DMS114 treated with DMSO at 0.1 percent for 48 hours (cell line): ENCODE measurements around the gene SELENOO.

Experiments
- DNase-seq: peaks from one replicate; lab custom pipeline; 2025; ENCODE audit not compliant: unreplicated experiment; lab: John Stamatoyannopoulos, UW

SELENOO gene

DNA sequence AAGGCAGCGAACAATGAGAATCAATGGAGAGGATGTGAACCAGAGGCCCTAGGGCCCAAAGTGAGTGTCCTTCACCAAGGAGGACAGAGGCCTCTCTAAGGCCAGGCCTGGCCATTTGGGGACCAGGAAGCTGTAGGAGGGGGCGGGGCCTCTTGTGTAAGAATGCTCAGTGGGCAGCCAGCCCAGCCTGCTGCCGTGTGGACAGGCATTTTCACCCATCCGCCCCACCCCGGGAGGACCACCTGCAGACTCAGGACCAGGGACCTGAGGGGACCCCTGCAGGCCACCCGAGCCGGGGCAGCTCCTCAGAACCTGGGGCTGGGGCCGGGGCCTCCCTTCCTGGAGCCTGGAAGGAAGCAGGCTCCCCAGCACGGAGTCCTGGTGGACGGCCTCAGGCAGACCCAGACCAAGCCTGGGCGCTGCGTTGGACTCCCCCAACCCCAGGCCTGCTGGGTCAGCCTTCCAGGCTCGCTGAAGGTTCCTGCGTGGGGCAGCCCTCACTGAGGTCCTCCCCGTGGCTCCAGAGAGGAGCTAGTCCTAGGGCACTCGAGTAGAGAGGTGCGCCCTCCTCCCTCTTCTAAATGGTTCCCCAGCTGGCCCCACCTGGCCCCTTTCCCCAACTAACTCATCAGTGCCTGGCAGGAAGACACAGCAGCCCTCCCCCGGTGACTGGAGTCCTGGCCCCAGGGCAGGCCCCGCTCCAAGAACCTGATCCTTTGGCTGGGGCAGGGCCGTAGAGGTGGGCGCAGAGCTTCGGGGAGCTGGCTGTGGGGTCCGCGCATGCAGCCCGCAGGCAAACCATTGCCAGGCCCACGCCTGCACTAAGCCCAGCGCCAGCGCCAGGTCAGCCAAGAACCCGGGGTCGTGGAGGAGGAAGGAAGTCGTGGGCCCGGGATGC lies 16.6 kb upstream of the SELENOO start:
- DNase-seq = no peak

DNA sequence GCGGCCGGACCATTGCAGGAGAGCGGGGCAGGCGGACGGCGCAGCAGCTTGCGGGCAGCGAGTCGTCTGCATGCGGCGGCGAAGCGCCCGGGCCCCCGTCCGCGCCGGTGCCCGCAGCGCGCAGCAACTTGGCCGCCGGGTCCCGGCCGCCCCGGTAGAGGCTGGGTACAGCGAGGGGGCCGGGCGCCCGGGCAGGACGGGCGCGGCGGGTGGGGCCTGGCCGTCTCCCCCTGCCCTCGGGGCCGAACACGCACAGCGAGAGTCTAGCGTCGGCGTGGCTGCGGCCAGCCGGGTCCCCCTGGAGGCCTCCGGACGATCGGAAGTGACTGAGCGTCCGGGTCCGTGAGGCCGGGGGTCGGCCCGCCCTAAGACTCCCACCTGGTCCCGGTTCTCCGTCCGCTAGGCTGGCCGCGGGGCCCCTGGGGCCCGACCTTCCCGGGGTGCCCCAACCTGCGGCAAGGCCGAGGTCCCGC lies 15.9 kb upstream of the SELENOO start:
- no peak for DNase-seq

DNA sequence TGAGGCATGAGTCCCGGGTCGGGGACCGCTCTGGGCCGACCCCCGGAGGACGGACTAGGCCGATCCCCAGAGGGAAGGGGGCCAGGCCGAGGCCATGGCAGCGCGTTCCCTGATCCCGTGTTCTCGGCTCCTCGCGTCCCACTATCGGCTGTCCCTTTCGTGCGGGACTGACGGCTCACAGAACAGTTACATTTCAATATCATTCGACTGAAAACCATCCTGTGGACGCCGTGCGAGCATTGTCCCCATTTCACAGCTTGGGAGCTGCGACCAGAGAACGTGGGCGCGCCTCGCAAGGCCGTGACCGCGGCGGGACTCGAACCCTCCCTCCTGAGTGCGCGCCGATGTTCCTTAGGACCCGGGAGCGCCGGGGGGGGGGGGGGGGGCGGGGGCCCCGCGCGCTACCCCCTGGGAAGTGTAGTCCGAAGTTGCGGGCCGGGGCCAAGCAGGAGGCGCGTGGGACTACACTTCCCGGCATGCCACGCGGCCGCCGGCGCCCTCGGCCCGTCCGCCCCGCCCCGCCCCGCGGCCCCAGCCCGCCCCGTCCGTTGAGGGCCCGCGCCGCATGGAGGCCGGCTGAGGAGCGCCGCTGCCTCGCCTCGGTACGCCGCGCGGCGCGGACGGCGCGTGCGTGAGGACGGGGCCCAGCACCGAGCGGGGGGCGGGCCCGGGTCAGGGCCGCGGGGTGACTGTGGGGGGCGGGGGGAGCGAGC lies 15.3 kb upstream of the SELENOO start, which contains the start of gene TRABD:
TRABD (plus strand) TSS at position 539 of the 713 bp plus-strand sequence. CDS start 7,148 bp downstream, outside the sequence.
- DNase-seq = peak; percentile 44

DNA sequence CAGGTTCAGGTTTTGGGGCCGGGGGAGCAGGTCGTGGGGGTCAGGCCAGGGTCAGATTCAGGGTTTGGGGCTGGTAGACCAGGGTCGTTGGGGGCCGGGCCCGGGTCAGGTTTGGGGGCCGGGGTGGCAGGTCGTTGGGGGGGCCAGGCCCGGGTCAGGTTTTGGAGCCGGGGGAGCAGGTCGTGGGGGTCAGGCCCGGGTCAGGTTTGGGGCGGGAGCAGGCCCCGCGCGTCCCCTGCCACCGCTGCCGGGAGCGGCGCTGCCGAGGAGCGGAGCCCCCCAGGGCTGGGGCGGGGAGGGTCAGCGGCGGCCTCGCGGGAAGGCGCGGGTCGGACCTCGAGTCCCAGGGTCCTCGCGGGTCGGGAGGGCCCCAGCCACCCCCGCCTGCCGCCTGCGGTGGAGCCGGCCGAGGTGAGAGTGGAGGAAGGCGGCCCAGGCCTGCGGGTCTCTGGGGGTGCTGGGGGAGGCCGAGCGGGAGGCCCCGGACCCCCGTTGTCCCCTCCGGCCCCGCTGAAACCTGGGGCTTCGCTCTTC lies 14.6 kb upstream of the SELENOO start:
- no peak for DNase-seq

DNA sequence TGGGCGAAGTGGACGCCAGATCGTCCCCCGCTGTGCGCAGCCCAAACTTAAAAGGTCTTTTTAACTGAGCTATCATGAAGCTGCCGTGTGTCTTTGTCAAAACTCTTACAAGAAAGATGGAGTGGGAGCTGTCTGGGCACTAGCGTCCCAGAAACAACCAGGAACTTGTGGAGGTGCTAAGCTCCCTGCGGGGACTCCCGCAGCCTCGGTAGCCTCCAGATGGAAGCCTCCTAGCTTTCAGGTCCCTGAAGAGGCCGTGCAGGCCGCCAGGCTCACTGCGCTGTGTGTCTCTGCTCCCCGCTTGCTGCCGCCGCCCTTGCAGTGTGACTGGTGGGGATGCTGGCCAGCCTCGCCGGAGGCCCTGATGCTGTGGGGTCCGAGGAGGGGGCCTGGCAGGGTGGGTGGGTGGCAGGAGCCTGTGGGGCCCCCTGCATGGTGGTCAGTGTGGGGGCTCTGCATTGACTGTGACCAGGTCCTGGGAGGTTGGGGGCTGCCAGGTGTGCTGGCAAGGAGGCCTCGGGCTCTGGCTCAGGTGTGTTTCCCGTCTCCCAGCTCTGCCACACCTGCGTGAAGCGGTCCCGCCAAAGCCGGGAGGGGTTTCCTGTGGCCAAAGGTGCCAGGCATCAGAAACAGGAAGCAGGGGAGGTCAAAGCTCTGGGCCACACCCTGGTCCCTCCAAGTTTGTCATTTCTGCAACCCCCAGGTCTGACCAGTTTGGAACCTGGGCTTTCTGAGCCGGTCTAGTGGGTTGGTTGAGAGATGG lies 13.9 kb upstream of the SELENOO start:
- DNase-seq = no peak

DNA sequence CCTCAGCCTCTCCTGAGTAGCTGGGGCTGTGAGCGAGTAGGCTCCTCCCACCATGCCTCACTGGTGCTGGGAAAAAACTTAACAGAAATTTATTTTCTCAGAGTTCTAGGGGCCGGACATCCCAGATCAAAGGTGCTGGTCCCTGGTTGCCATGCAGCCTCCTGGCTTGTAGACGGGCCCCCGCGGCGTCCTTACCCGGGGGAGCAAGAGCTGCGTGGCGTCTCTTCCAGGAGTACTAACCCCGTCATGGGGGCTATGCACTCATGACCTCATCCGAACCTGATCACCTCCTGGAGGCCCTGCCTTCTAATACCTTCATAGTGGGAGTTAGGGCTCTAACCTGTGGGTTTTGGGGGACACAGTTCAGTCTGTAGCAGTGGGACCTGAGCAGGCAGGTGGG lies 12.5 kb upstream of the SELENOO start:
- no peak for DNase-seq

DNA sequence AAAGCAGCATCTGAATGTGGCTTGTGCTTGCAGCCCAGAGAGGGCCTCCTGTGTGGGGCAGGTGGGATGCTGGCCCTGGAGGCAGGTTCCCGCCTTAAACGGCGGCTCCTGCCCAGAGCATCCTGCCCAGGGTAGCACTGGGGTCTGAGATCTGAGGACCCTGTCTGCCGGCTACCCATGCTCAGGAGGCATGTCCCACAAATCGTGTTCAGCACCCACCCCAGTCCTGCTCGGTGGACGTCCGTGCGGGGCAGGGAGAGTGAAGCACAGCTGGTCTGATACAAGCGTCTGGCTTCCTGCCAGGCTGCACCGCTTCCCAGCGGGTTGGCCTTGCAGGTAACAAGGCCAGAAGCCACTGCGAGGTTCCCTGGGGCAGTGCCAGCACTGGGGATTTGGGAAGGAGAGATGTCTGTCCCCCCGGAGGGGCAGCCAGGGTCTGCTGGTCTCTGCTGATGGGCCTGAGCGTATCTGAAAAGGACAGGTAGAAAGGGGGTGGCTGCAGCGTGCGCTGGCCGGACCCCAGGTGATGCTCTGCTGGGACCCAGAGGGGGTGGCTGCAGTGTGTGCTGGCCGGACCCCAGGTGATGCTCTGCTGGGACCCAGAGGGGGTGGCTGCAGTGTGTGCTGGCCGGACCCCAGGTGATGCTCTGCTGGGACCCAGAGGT lies 11.5 kb upstream of the SELENOO start:
- no peak for DNase-seq

DNA sequence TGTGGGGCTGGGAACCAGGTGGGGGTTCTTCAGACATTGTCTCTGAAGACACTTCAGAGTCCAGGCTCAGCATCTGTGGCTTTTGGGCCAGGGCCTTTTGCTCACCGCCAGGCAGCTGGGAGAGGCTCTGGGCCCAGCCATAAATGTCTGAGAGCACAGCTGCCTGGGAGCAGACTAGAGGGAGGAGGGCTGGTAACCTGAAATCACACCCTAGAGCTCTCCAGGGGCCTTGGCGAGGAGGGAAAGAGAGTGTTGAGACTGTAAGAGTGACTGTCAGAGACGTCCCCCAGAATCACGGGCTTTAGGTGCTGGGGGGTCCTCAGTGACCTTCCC lies 11.0 kb upstream of the SELENOO start:
- no peak for DNase-seq

DNA sequence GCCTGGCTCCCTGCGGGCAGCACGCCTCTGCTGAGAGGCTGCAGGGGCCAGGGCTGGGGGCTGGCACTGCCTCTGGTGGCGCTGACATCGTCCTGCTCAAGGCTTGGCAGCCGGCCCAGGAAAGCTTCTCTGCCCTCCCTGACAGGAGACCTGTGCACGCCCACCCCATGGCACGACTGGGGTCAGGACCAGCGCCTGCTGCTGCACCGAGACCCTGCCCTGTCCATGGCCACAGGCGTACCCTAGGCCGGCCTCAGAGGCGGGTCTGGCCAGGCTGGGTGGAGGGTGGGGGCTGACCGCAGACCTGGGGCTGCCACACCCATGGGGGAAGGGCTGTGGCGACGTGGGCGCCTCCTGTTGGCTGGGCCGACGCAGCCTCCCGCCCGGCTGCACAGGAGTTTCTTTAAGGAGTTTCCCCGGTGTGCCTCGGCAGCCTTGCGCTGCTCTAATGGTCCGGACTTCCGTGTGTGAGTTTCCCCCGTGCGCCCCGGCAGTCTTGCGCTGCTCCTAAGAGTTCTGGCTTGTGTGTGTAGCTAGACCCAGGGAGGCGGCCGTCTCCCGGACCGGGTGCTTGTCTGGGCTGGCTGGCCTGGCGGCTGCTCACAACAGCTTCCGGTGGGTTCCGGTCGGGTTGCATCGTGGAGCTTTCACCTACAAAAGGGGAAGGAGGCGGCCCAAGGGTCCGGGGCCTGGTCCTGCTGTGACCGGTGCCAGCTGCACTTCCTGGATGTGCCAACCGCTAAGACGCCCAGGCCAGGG lies 10.4 kb upstream of the SELENOO start:
- DNase-seq = no peak

DNA sequence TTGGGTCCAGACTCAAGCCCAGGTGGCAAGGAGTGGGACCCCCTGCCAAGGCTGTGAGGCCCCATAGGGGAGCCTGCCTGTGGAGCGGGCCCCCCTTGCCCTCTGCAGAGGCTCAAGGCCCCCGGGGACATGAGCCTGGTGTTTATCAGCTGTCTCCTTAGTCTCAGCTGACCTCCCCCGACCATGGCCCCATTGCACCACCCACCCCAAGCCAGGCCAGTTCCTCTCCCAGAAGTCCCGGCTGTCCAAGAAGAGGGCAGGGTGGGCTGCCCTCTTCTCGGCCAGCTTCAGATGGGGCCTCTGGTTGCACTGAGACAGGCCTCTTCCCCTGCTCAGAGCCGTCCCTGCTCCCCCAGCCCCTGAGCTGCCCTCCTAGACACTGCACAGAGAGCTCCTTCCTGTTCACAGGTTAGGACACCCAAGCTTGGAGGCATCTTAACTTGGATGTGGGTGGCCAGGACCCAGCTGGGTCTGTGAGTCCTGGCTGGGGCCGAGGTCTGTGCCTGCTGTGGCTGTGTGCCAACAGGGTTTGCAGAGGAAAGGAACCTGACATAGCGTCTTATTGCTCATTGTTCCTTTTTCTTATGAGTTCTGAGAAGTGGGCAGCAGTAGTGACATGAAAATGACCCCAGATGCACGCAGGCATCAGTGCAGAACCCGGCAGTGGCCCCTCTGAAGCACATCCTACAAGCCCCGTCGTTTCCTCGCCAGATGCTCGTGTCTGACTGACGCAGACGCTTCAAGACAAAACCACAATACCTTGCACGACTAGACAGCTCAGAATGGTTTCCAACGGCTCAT lies 9.7 kb upstream of the SELENOO start:
- no peak for DNase-seq

DNA sequence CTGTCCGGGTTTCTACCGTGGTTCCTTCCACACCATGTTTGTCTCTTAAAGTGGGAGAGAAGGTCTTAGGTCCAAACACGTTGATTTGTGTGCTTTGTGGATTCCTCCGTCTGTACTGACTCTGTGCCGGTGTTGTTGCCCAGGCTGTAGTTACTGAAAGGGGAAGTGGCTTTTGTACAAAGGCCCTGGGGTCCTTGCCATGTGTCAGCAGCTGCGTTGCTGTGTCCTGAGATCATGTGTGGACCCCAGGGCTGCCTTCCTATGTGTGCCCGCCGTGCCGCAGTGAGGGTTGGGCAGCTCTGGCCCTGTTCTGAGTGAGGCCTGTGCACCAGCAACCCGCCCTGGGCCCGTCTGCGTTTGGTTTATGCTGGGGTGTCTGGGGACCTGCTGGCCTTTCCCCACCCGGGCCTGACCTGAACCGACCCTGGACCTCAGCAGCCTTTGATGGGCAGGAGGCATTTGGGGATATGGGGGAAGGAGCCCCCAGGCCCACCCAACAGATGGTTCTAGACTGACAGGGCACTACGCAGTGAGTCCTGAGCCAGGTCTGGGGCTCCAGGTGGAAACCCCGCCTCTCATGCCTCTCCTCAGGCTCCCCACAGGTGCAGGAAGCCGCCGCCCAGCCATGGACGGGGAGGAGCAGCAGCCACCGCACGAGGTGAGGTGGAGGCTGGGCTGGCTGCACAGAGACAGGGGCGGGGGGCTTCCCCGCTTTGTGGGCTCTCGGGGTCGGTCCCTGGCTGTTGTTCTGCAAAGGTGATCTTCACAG lies 8.2 kb upstream of the SELENOO start:
- DNase-seq = no peak

DNA sequence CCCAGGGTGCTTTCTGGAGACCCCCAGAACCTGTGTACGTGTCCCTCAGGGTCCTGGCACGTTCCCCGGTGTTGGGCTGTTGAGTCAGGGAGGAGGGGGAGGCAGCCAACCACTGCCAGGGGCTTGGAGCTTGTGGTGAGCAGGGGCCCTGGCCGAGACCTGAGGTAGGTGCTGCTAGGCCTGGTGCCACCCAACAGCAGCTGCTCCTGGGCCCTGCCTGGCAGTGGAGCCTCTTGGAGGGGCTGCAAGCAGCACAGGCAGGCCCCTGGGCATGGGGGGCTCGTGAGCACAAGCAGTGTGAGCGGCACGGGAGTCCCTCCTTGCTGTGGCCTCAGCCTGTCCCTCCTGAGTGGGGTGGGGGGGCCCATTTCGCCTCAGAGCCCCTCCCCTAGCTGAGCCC lies 7.2 kb upstream of the SELENOO start:
- no peak for DNase-seq

DNA sequence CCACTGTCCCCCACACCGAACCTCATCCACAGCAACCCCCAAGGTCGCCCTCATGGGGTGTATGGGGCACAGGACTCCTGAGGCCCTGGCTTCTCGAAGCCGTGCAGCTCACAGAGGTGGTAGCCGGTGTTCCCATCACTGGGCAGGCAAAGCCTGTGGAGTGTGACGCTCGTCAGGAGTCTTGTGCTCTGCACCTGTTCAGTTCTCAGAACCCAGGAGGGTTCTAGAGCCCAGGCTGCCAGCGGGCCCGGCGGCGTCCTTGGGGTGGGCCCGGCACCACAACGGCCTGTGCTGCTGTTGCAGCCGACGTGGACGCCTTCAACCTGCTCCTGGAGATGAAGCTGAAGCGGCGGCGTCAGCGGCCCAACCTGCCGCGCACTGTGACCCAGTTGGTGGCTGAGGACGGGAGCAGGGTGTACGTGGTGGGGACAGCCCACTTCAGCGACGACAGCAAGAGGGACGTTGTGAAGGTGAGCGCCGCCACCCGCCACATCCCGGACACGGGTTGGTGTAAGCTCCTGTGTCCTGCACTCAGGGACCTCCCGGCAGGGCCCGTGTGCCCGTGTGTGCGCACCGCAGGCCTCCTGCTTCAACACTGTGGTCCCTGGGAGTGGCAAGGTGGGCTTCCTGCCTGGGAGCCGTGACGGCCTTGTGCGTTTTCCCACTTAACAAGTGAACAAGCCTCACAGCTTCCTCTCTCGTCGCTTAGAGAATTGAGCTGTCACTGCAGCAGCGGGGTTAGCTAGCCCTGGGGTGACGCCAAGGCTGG lies 6.6 kb upstream of the SELENOO start:
- DNase-seq = no peak

DNA sequence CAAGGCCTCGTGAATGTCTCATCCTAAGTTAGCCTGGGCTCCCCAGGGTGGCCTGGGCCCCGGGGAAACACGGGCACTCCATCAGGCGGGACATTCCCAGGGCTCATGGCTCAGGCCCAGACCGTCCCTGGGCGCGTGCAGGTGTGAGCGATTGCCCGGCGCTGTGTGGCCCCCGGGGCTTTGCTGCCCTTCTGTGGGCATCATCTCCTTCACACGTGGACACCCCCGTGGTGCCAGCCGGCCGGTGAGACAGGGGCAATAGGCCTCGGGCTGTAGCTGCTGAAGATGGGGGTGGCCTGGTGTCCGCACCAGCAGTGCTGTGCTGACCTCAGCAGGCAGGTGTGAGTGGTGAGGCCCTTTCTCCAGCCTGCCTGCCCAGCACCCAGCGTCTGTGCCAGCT lies 4.6 kb upstream of the SELENOO start:
- no peak for DNase-seq

DNA sequence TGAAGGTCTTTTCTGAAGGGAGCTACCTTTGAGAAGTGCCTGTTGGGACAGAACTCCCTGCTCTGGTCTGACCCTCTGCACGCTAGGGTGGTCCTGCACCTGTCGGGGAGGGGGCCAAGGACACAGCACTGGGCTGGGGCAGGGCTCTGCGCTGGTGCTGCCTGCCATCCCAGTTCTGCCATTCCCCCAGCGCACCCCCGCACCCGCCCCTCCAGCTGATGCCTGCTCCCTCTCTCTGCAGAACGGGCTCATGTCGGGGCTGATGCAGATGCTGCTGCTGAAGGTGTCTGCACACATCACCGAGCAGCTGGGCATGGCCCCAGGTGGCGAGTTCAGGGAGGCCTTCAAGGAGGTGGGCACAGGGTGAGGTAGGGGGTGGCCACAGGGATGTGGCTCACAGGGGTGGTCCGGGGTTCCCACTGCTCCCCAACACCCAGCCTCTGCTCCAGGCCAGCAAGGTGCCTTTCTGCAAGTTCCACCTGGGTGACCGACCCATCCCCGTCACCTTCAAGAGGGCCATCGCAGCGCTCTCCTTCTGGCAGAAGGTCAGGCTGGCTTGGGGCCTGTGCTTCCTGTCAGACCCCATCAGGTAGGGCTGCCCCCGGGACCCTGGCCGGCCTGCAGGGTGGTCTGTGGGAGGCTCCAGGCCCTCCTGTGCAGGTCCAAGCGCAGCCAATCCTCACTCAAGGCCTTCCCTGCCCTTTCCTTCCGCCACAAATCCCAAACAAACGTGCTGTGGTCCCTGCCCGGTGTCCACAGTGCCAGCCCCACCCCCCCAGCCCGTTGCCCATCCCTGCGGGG lies 3.6 kb upstream of the SELENOO start:
- no peak for DNase-seq

DNA sequence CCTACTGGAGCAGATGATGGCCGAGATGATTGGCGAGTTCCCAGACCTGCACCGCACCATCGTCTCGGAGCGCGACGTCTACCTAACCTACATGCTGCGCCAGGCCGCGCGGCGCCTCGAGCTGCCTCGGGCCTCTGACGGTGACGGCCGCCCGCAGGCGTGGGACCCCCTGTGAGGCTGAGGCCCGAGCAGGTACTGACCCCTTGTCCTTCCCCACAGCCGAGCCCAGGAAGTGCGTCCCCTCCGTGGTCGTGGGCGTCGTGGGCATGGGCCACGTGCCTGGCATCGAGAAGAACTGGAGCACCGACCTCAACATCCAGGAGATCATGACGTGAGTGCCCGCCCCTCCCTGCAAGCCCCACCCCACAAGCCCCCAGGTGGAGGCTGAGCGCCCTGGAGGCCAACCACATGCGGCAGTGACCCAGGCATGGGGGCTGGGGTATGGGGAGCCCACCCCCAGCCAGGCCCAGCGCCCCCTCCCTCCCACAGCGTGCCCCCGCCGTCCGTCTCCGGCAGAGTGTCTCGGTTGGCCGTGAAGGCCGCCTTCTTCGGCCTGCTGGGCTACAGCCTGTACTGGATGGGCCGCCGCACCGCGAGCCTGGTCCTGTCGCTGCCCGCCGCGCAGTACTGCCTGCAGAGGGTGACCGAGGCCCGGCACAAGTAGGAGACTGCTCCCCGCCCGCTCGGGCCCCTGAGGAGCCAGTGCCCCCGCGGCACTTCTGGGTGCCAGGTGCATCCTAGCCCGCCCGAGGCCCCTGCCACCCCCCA lies 2.8 kb upstream of the SELENOO start:
- no peak for DNase-seq
